ENCODE results near the gene SH3GLB1.

SH3GLB1 gene

GRCh38 chr1:86750530-86750929 is 46.2 kb downstream of the SH3GLB1 start:
- H3K9ac ChIP-seq (ENCODE audit: low read depth, low read length) = no peak overlapping the region
- peaks cover 13% of the 10 kb centered on the region for H3K4me1 ChIP-seq (ENCODE audit: insufficient read depth, low read length)
- no peaks in the 10 kb centered on the region for H3K9me3 ChIP-seq (ENCODE audit: control insufficient read depth, insufficient read depth, low read length)

GRCh38 chr1:86751923-86752322 is 47.5 kb downstream of the SH3GLB1 start:
- Histone ChIP-seq H3K36me3 (ENCODE audit: insufficient read depth, low read length) (no peaks in the 10 kb centered on the region), H3K9me3 (ENCODE audit: control insufficient read depth, insufficient read depth, low read length) (no peaks in the 10 kb centered on the region), H3K4me1 (ENCODE audit: insufficient read depth, low read length) (peaks cover 18% of the 10 kb centered on the region), H3K9ac (ENCODE audit: low read depth, low read length) (no peak overlapping the region)

More at GRCh38 chr1:86750530-86750929, 46.2 kb downstream of the SH3GLB1 start:
- no peaks in the 10 kb centered on the region for H3K36me3 ChIP-seq (ENCODE audit: insufficient read depth, low read length)

- H3K36me3 ChIP-seq (ENCODE audit: insufficient read depth, low read length) = no peaks in the 10 kb centered on the region
- H3K9ac ChIP-seq (ENCODE audit: low read depth, low read length) = no peak overlapping the region
- no peaks in the 10 kb centered on the region for H3K9me3 ChIP-seq (ENCODE audit: control insufficient read depth, insufficient read depth, low read length)
- peaks cover 18% of the 10 kb centered on the region for H3K4me1 ChIP-seq (ENCODE audit: insufficient read depth, low read length)
Observed at GRCh38 chr1:86753700-86754099, 49.3 kb downstream of the SH3GLB1 start.

GRCh38 chr1:86754265-86754974 is 50.0 kb downstream of the SH3GLB1 start:
- Histone ChIP-seq H3K4me1 (ENCODE audit: insufficient read depth, low read length) (peaks cover 18% of the 10 kb centered on the region), H3K9ac (ENCODE audit: low read depth, low read length) (no peak overlapping the region), H3K9me3 (ENCODE audit: control insufficient read depth, insufficient read depth, low read length) (no peaks in the 10 kb centered on the region), H3K36me3 (ENCODE audit: insufficient read depth, low read length) (no peaks in the 10 kb centered on the region)

GRCh38 chr1:86756062-86756406 is 51.7 kb downstream of the SH3GLB1 start:
- Histone ChIP-seq H3K4me1 (ENCODE audit: insufficient read depth, low read length) (peaks cover 18% of the 10 kb centered on the region), H3K36me3 (ENCODE audit: insufficient read depth, low read length) (no peaks in the 10 kb centered on the region), H3K9me3 (ENCODE audit: control insufficient read depth, insufficient read depth, low read length) (no peaks in the 10 kb centered on the region), H3K9ac (ENCODE audit: low read depth, low read length) (no peak overlapping the region)

- no peaks in the 10 kb centered on the region for H3K9me3 ChIP-seq (ENCODE audit: control insufficient read depth, insufficient read depth, low read length)
- H3K36me3 ChIP-seq (ENCODE audit: insufficient read depth, low read length) = no peaks in the 10 kb centered on the region
- H3K9ac ChIP-seq (ENCODE audit: low read depth, low read length) = no peak overlapping the region
- peaks cover 18% of the 10 kb centered on the region for H3K4me1 ChIP-seq (ENCODE audit: insufficient read depth, low read length)
Observed at GRCh38 chr1:86757272-86757984, 53.1 kb downstream of the SH3GLB1 start.

GRCh38 chr1:86758570-86758969 is 54.2 kb downstream of the SH3GLB1 start:
- Histone ChIP-seq H3K9me3 (ENCODE audit: control insufficient read depth, insufficient read depth, low read length) (no peaks in the 10 kb centered on the region), H3K36me3 (ENCODE audit: insufficient read depth, low read length) (no peaks in the 10 kb centered on the region), H3K9ac (ENCODE audit: low read depth, low read length) (no peak overlapping the region), H3K4me1 (ENCODE audit: insufficient read depth, low read length) (peaks cover 18% of the 10 kb centered on the region)

GRCh38 chr1:86760199-86760598 is 55.8 kb downstream of the SH3GLB1 start:
- Histone ChIP-seq H3K4me1 (ENCODE audit: insufficient read depth, low read length) (peaks cover 5% of the 10 kb centered on the region; the same call in 1 of the 2 replicates), H3K36me3 (ENCODE audit: insufficient read depth, low read length) (no peaks in the 10 kb centered on the region), H3K9ac (ENCODE audit: low read depth, low read length) (no peak overlapping the region), H3K9me3 (ENCODE audit: control insufficient read depth, insufficient read depth, low read length) (no peaks in the 10 kb centered on the region)

GRCh38 chr1:86762336-86762735 is 58.0 kb downstream of the SH3GLB1 start:
- Histone ChIP-seq H3K4me1 (ENCODE audit: insufficient read depth, low read length) (no peaks in the 10 kb centered on the region), H3K9me3 (ENCODE audit: control insufficient read depth, insufficient read depth, low read length) (no peaks in the 10 kb centered on the region), H3K36me3 (ENCODE audit: insufficient read depth, low read length) (no peaks in the 10 kb centered on the region), H3K9ac (ENCODE audit: low read depth, low read length) (no peak overlapping the region)

- Histone ChIP-seq H3K36me3 (ENCODE audit: insufficient read depth, low read length) (no peaks in the 10 kb centered on the region), H3K4me1 (ENCODE audit: insufficient read depth, low read length) (no peaks in the 10 kb centered on the region), H3K9me3 (ENCODE audit: control insufficient read depth, insufficient read depth, low read length) (no peaks in the 10 kb centered on the region), H3K9ac (ENCODE audit: low read depth, low read length) (no peak overlapping the region)
Observed at GRCh38 chr1:86764523-86764922, 60.1 kb downstream of the SH3GLB1 start.

- Histone ChIP-seq H3K4me1 (ENCODE audit: insufficient read depth, low read length) (no peaks in the 10 kb centered on the region), H3K9ac (ENCODE audit: low read depth, low read length) (no peak overlapping the region), H3K9me3 (ENCODE audit: control insufficient read depth, insufficient read depth, low read length) (no peaks in the 10 kb centered on the region), H3K36me3 (ENCODE audit: insufficient read depth, low read length) (no peaks in the 10 kb centered on the region)
Observed at GRCh38 chr1:86765073-86765472, 60.7 kb downstream of the SH3GLB1 start.

GRCh38 chr1:86765674-86766073 is 61.3 kb downstream of the SH3GLB1 start:
- Histone ChIP-seq H3K9ac (ENCODE audit: low read depth, low read length) (no peak overlapping the region), H3K9me3 (ENCODE audit: control insufficient read depth, insufficient read depth, low read length) (no peaks in the 10 kb centered on the region), H3K4me1 (ENCODE audit: insufficient read depth, low read length) (no peaks in the 10 kb centered on the region), H3K36me3 (ENCODE audit: insufficient read depth, low read length) (no peaks in the 10 kb centered on the region)

- no peaks in the 10 kb centered on the region for H3K9me3 ChIP-seq (ENCODE audit: control insufficient read depth, insufficient read depth, low read length)
- no peaks in the 10 kb centered on the region for H3K4me1 ChIP-seq (ENCODE audit: insufficient read depth, low read length)
- H3K9ac ChIP-seq (ENCODE audit: low read depth, low read length) = no peak overlapping the region
- H3K36me3 ChIP-seq (ENCODE audit: insufficient read depth, low read length) = no peaks in the 10 kb centered on the region
Observed at GRCh38 chr1:86768554-86768953, 64.2 kb downstream of the SH3GLB1 start.

- peaks cover 5% of the 10 kb centered on the region; the same call in 1 of the 2 replicates for H3K4me1 ChIP-seq (ENCODE audit: insufficient read depth, low read length)
- no peak overlapping the region for H3K9ac ChIP-seq (ENCODE audit: low read depth, low read length)
- no peaks in the 10 kb centered on the region for H3K9me3 ChIP-seq (ENCODE audit: control insufficient read depth, insufficient read depth, low read length)
- H3K36me3 ChIP-seq (ENCODE audit: insufficient read depth, low read length) = no peaks in the 10 kb centered on the region
Observed at GRCh38 chr1:86769065-86769464, 64.7 kb downstream of the SH3GLB1 start.

All from ES-I3 (cell line).